Peyer's patch (tissue), 4 donors: ENCODE results near the gene BPI.

Experiments used
- POLR2A ChIP-seq, 2 donors: fragments of 450-650 bp; IDR thresholded peaks; one replicate each; pipeline ENCODE4 v1.5.1; 2017; ENCODE audit warnings: antibody characterized with exemption in 2 of 2, mild to moderate bottlenecking in 2 of 2, moderate library complexity in 2 of 2
- TF ChIP-seq, protein P1 (sequence below), 6 experiments: fragments of 450-650 bp in 4 of 6; fragments of 200-600 bp in 2 of 6; sonication (generic) in 1 of 6; IDR thresholded peaks; one replicate each; pipeline ENCODE4 v1.5.1; 2017 to 2019; ENCODE audit warnings: antibody characterized with exemption in 6 of 6, mild to moderate bottlenecking in 3 of 6, moderate library complexity in 1 of 6

DNA sequence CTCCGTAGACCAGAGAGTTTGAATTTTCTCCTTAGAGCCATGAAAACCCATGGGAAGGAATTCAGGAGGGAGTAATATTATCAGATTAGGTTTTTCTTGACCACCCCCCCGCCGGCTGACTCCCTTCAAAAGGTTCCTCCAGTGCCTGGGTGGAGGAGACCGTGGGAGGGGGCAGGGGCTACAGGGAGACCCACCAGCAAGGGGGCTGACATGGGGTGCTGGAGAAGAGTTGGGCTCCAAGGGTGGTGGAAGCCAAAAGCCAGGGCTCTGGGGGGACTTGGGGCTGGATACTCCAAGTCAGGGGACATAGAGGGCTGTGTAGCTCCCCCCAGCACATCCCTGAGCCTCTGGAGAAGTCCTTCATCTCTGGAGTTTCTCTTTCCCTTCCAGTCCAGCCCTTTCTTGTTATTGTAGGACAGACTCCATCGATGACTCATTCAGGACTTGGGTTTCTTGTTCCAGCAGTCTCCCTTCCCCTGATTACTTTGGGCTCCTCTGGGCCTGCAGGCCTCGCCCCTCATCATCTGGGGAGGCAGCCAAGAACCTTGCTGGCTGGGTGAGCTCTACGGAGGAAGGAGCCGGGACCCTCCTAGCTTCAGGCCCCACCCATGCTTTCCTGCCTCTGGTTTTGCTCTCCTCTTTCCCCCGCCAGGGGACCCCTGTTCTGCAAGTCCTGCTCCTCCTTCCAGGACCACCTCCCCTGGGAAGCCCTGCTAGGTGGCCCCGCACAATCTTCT, 32.9 kb upstream of the BPI start:
- TF ChIP-seq, protein P1, sequence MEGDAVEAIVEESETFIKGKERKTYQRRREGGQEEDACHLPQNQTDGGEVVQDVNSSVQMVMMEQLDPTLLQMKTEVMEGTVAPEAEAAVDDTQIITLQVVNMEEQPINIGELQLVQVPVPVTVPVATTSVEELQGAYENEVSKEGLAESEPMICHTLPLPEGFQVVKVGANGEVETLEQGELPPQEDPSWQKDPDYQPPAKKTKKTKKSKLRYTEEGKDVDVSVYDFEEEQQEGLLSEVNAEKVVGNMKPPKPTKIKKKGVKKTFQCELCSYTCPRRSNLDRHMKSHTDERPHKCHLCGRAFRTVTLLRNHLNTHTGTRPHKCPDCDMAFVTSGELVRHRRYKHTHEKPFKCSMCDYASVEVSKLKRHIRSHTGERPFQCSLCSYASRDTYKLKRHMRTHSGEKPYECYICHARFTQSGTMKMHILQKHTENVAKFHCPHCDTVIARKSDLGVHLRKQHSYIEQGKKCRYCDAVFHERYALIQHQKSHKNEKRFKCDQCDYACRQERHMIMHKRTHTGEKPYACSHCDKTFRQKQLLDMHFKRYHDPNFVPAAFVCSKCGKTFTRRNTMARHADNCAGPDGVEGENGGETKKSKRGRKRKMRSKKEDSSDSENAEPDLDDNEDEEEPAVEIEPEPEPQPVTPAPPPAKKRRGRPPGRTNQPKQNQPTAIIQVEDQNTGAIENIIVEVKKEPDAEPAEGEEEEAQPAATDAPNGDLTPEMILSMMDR (IDR thresholded peaks at IDR 0.05): no peak
- TF ChIP-seq POLR2A (IDR thresholded peaks at IDR 0.05): no peak
